H9 (cell line): ENCODE data around the gene TFB1M. TPM values are rescaled to one million over a fixed set of nuclear protein-coding genes. Genes with fewer than 3 reads are reported as not detected.

ENCODE experiments used
- DNase-seq: peaks from one replicate; pipeline ENCODE4 v3.0.0-alpha.2; 2017
- H2AFZ ChIP-seq: one replicate; pipeline ENCODE4 v1.6.1; 2013; ENCODE audit warnings: mild to moderate bottlenecking, low read length, control low read depth, moderate library complexity
- H2AK5ac ChIP-seq: 2 replicates; pipeline ENCODE4 v1.6.1; 2013; ENCODE audit warnings: low read length, control low read depth, mixed read lengths; ENCODE audit not compliant: insufficient read length
- H2BK120ac ChIP-seq: one replicate; pipeline ENCODE4 v1.6.1; 2013; ENCODE audit warnings: low read depth, mild to moderate bottlenecking, low read length, control low read depth, inconsistent platforms; ENCODE audit not compliant: poor library complexity, severe bottlenecking
- H2BK12ac ChIP-seq: 2 replicates; pipeline ENCODE4 v1.6.1; 2013; ENCODE audit warnings: low read length, control low read depth, mixed read lengths, low read depth; ENCODE audit not compliant: insufficient read length
- H2BK15ac ChIP-seq: 2 replicates; pipeline ENCODE4 v1.6.1; 2013; ENCODE audit warnings: low read depth, low read length, control low read depth
- H2BK20ac ChIP-seq: one replicate; pipeline ENCODE4 v1.6.1; 2013; ENCODE audit warnings: low read depth, mild to moderate bottlenecking, low read length, control low read depth, inconsistent platforms; ENCODE audit not compliant: poor library complexity, severe bottlenecking
- H2BK5ac ChIP-seq: 2 replicates; pipeline ENCODE4 v1.6.1; 2013; ENCODE audit warnings: low read length, control low read depth, mixed read lengths; ENCODE audit not compliant: insufficient read length
- H3K14ac ChIP-seq: 2 replicates; pipeline ENCODE4 v1.6.1; 2013; ENCODE audit warnings: low read length, control low read depth; ENCODE audit not compliant: insufficient read depth
- H3K18ac ChIP-seq: 2 replicates; pipeline ENCODE4 v1.6.1; 2013; ENCODE audit warnings: low read depth, mild to moderate bottlenecking, mixed read lengths, low read length, control low read depth; ENCODE audit not compliant: insufficient read length
- H3K23ac ChIP-seq: 2 replicates; pipeline ENCODE4 v1.6.1; 2013; ENCODE audit warnings: low read length, control low read depth, mixed read lengths, low read depth; ENCODE audit not compliant: insufficient read length
- H3K23me2 ChIP-seq: 2 replicates; pipeline ENCODE4 v1.6.1; 2013; ENCODE audit warnings: low read depth, mild to moderate bottlenecking, mixed read lengths, low read length, control low read depth; ENCODE audit not compliant: insufficient read length, poor library complexity, severe bottlenecking
- H3K27ac ChIP-seq: 2 replicates; pipeline ENCODE4 v1.5.1; 2013; ENCODE audit warnings: low read length, control low read depth, mixed read lengths, low read depth; ENCODE audit not compliant: insufficient read length
- H3K27me3 ChIP-seq: 2 replicates; pipeline ENCODE4 v1.6.1; 2013; ENCODE audit warnings: low read length, control low read depth, inconsistent platforms; ENCODE audit not compliant: insufficient read depth
- H3K4ac ChIP-seq: 2 replicates; pipeline ENCODE4 v1.6.1; 2013; ENCODE audit warnings: low read depth, mild to moderate bottlenecking, control low read depth, inconsistent platforms, low read length, moderate library complexity
- H3K4me1 ChIP-seq: 2 replicates; pipeline ENCODE4 v1.6.1; 2013; ENCODE audit warnings: low read length, control low read depth, inconsistent platforms; ENCODE audit not compliant: insufficient read depth
- H3K4me2 ChIP-seq: 2 replicates; pipeline ENCODE4 v1.6.1; 2013; ENCODE audit warnings: low read length, control low read depth, mixed read lengths; ENCODE audit not compliant: insufficient read length, insufficient read depth
- H3K56ac ChIP-seq: 2 replicates; pipeline ENCODE4 v1.6.1; 2013; ENCODE audit warnings: low read depth, mild to moderate bottlenecking, mixed read lengths, low read length, control low read depth; ENCODE audit not compliant: insufficient read length
- H3K79me1 ChIP-seq: 2 replicates; pipeline ENCODE4 v1.6.1; 2013; ENCODE audit warnings: low read depth, mild to moderate bottlenecking, moderate library complexity, low read length, control low read depth, inconsistent platforms; ENCODE audit not compliant: insufficient read depth, poor library complexity, severe bottlenecking
- H3K79me2 ChIP-seq: 2 replicates; pipeline ENCODE4 v1.6.1; 2013; ENCODE audit warnings: low read length, control low read depth, inconsistent platforms; ENCODE audit not compliant: insufficient read depth
- H3K9ac ChIP-seq: 2 replicates; pipeline ENCODE4 v1.6.1; 2013; ENCODE audit warnings: low read length, control low read depth, mixed read lengths; ENCODE audit not compliant: insufficient read length; ENCODE audit errors: extremely low read depth
- H3K9me3 ChIP-seq: one replicate; pipeline ENCODE4 v1.6.1; 2013; ENCODE audit warnings: low read depth, low read length, inconsistent platforms; ENCODE audit not compliant: control insufficient read depth
- H3T11ph ChIP-seq: one replicate; pipeline ENCODE4 v1.6.1; 2013; ENCODE audit warnings: mild to moderate bottlenecking, low read length, control low read depth, inconsistent platforms
- H4K20me1 ChIP-seq: one replicate; pipeline ENCODE4 v1.6.1; 2013; ENCODE audit not compliant: control insufficient read depth, insufficient read length, insufficient read depth
- H4K5ac ChIP-seq: 2 replicates; pipeline ENCODE4 v1.6.1; 2013; ENCODE audit warnings: low read depth, mild to moderate bottlenecking, mixed read lengths, low read length, control low read depth; ENCODE audit not compliant: insufficient read length
- H4K8ac ChIP-seq: replicated peaks from 2 replicates; pipeline ENCODE4 v1.6.1; 2013; ENCODE audit warnings: low read length, control low read depth, mixed read lengths, low read depth; ENCODE audit not compliant: insufficient read length
- H4K91ac ChIP-seq: 2 replicates; pipeline ENCODE4 v1.6.1; 2013; ENCODE audit warnings: low read depth, mild to moderate bottlenecking, moderate library complexity, mixed read lengths, low read length, control low read depth; ENCODE audit not compliant: insufficient read length
- H3K27ac Mint-ChIP-seq, 3 experiments: 2 replicates in 2 of 3; 3 replicates in 1 of 3; pipeline ENCODE4 v1.8.0; 2020 to 2021; ENCODE audit warnings: mixed read lengths in 3 of 3, mild to moderate bottlenecking in 1 of 3, moderate library complexity in 1 of 3
- H3K27me3 Mint-ChIP-seq: 2 replicates; pipeline ENCODE4 v1.8.0; 2021; ENCODE audit warnings: low read depth, mild to moderate bottlenecking, moderate library complexity, mixed read lengths
- H3K36me3 Mint-ChIP-seq, 3 experiments: 2 replicates in 2 of 3; 3 replicates in 1 of 3; pipeline ENCODE4 v1.8.0; 2020 to 2021; ENCODE audit warnings: low read depth in 3 of 3, mixed read lengths in 3 of 3; ENCODE audit not compliant: insufficient read depth in 1 of 3
- H3K4me1 Mint-ChIP-seq, 2 experiments: 2 replicates each; pipeline ENCODE4 v1.8.0; 2020; ENCODE audit warnings: mixed read lengths in 2 of 2
- H3K4me3 Mint-ChIP-seq, 2 experiments: 2 replicates in 1 of 2; 3 replicates in 1 of 2; pipeline ENCODE4 v1.8.0; 2020 to 2021; ENCODE audit warnings: mild to moderate bottlenecking in 2 of 2, mixed read lengths in 2 of 2, moderate library complexity in 1 of 2
- H3K9me3 Mint-ChIP-seq, 2 experiments: 2 replicates in 1 of 2; 3 replicates in 1 of 2; pipeline ENCODE4 v1.8.0; 2020; ENCODE audit warnings: mild to moderate bottlenecking in 2 of 2, mixed read lengths in 2 of 2, moderate library complexity in 1 of 2
- WGBS: extraction: QIAGEN DNeasy Blood & Tissue Kit; methylation state at CpG from one replicate; pipeline ENCODE4 v1.1.7; 2013; ENCODE audit warnings: missing lambda C conversion rate, low lambda C conversion rate, mixed read lengths; ENCODE audit not compliant: insufficient read length; ENCODE audit errors: extremely low coverage; 5-methylcytosine and 5-hydroxymethylcytosine counted together
- total RNA-seq: library from RNA; stranded (reverse); gene quantifications from 2 replicates; pipeline ENCODE4 v1.2.1, GENCODE V29; 2021
- TF ChIP-seq, protein P1 (sequence below): fragments of 200-600 bp; sonication (generic); conservative IDR thresholded peaks from 3 replicates; pipeline ENCODE4 v1.8.0; 2021; ENCODE audit warnings: antibody characterized with exemption, mild to moderate bottlenecking

The TFB1M gene
- total RNA-seq, 1 experiment from 2014 or later = 28.6 TPM

- Mint-ChIP-seq H3K27me3 (no peaks in the 10 kb centered on the region), H3K4me1 (peaks cover 13 to 20% of the 10 kb centered on the region in 2 experiments), H3K4me3 (no peak overlapping the region), H3K27ac (no peak overlapping the region), H3K9me3 (no peaks in the 10 kb centered on the region), H3K36me3 (peaks cover 14 to 45% (median 42%) of the 10 kb centered on the region in 3 experiments)
- Histone ChIP-seq H4K91ac (no peak overlapping the region), H3K79me2 (no peaks in the 10 kb centered on the region), H3K18ac (no peak overlapping the region), H2AFZ (no peak overlapping the region), H3K4me2 (no peak overlapping the region), H3K9me3 (no peaks in the 10 kb centered on the region), H3K4ac (no peak overlapping the region), H3K23ac (no peak overlapping the region), H3K23me2 (no peaks in the 10 kb centered on the region), H3K9ac (no peak overlapping the region), H2AK5ac (no peak overlapping the region), H2BK12ac (no peak overlapping the region), H2BK120ac (no peak overlapping the region), H4K20me1 (no peaks in the 10 kb centered on the region), H3K4me1 (no peaks in the 10 kb centered on the region), H4K8ac (no peak overlapping the region), H3T11ph (no peak overlapping the region), H3K56ac (no peak overlapping the region), H3K27me3 (no peaks in the 10 kb centered on the region), H2BK5ac (no peak overlapping the region), H2BK20ac (no peak overlapping the region), H3K27ac (no peak overlapping the region), H3K14ac (no peak overlapping the region), H3K79me1 (no peaks in the 10 kb centered on the region), H2BK15ac (no peak overlapping the region), H4K5ac (no peak overlapping the region)
- no CpG with 5 or more reads among the region's 2 CpGs for WGBS
- DNase-seq = no peak
- TF ChIP-seq, protein P1, sequence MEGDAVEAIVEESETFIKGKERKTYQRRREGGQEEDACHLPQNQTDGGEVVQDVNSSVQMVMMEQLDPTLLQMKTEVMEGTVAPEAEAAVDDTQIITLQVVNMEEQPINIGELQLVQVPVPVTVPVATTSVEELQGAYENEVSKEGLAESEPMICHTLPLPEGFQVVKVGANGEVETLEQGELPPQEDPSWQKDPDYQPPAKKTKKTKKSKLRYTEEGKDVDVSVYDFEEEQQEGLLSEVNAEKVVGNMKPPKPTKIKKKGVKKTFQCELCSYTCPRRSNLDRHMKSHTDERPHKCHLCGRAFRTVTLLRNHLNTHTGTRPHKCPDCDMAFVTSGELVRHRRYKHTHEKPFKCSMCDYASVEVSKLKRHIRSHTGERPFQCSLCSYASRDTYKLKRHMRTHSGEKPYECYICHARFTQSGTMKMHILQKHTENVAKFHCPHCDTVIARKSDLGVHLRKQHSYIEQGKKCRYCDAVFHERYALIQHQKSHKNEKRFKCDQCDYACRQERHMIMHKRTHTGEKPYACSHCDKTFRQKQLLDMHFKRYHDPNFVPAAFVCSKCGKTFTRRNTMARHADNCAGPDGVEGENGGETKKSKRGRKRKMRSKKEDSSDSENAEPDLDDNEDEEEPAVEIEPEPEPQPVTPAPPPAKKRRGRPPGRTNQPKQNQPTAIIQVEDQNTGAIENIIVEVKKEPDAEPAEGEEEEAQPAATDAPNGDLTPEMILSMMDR = no peak
Measured at GRCh38 chr6:155301867-155302266, 12.4 kb downstream of the TFB1M start.
